ENCODE data around the gene ROBO2.

GRCh38 chr3:77079988-77080610, 40.2 kb downstream of the ROBO2 start:
- TF ChIP-seq POLR2A (IDR thresholded peaks at IDR 0.05) (no peak), POLR2AphosphoS5 (IDR thresholded peaks at IDR 0.05) (no peak), CTCF (IDR thresholded peaks at IDR 0.05 in 8 of 11, conservative IDR thresholded peaks at IDR 0.05 in 3 of 11) (no peak)
